ENCODE results near the gene PLXNC1.
A peak's percentile ranks its signal among the peaks of the same experiment; 100 is the strongest.

PLXNC1 gene

GRCh38 chr12:94180558-94181296 lies 32.4 kb downstream of the PLXNC1 start:
- peak in 1 of 2 donors; percentile 11 for DNase-seq (ENCODE audit: low read depth in 2 of 2)

- DNase-seq (ENCODE audit: low read depth in 2 of 2) = no peak
Observed at GRCh38 chr12:94182986-94183707, 34.8 kb downstream of the PLXNC1 start.

GRCh38 chr12:94183708-94184379 lies 35.5 kb downstream of the PLXNC1 start:
- DNase-seq (ENCODE audit: low read depth in 2 of 2) = no peak

- DNase-seq (ENCODE audit: low read depth in 2 of 2) = no peak
Observed at GRCh38 chr12:94184995-94185719, 36.8 kb downstream of the PLXNC1 start.

DNA sequence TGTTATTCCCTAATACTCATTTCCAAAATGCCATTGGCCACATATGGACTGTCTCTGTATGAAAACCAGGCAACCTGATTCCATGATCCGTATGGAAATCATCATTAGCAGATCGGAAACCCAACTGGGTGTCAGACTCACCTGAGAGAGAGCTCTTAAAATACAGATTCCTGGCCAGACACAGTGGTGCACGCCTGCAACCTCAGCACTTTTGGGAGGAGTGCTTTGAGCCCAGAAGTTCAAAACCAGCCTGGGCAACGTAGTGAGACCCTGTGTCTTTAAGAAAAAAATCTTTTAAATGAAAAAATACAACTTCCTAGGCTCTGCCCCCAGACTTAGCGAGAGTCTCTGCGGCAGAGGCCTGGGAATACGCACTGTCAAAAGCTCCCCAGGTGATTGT lies 37.4 kb downstream of the PLXNC1 start:
- DNase-seq (ENCODE audit: low read depth in 2 of 2) = no peak

DNA sequence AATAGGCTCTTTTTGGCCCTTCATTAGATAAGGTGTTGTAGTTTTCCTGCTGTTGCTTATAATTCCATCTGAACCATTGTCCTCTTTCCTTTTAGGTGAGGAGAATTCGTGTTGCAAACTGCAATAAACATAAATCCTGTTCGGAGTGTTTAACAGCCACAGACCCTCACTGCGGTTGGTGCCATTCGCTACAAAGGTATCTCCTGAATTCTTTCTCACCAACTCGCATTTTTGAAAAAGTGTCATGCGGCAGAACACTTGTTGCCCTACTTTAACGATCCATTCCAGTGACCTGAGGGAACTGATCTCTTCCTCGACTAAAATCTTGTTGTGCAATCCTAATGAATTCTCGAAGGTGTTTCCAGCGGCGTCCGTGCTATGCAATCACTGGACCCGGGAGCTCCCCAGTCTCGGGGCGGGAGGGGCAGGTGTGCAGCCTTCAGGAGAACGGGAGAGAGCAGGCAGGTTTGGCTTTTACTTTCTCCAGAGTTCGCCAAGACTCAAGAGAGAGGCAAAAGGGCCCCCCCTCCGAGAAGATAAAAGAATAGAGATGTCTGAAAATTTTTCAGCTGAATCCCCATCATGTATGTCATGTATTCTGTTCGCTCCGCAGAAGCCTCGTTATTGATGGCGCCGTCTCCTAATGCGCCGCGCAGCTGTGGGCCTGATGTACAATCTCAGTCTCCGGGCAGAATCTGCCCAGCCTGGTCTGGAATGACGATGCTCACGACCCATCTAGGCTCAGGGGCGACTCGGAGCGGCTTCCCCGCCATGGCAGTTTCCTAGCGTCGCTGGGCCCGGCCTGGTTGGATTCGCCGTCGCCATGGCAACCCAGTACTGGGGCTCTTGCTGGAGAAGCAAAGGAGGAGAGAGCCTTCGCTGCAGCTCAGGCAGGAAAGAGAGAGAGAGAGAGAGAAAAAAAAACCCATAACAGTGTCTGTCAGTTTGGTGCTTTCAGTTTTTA lies 38.2 kb downstream of the PLXNC1 start:
- no peak for DNase-seq (ENCODE audit: low read depth in 2 of 2)

GRCh38 chr12:94187361-94187760 lies 39.0 kb downstream of the PLXNC1 start:
- no peak for DNase-seq (ENCODE audit: low read depth in 2 of 2)

DNA sequence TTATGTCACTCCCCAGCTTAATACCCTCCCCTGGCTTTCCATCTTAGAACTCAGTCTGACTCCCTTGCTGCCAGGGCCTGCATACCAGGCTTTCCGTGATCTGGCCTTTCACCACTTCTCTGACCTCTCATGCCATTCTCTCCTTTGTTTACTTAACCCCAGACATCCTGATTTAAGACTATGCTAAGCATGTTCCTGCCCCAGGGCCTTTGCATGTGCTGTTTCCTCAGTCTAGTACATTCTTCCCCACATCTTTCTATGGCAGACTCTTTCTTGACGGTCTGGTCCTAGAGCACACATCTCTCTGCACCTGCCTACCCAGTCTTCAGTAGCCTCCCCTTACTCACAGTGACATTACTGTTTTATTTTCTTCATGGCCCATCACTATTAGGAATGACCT lies 42.2 kb downstream of the PLXNC1 start:
- DNase-seq (ENCODE audit: low read depth in 2 of 2) = no peak

- DNase-seq (ENCODE audit: low read depth in 2 of 2) = no peak
Observed at GRCh38 chr12:94191023-94191422, 42.6 kb downstream of the PLXNC1 start.

DNA sequence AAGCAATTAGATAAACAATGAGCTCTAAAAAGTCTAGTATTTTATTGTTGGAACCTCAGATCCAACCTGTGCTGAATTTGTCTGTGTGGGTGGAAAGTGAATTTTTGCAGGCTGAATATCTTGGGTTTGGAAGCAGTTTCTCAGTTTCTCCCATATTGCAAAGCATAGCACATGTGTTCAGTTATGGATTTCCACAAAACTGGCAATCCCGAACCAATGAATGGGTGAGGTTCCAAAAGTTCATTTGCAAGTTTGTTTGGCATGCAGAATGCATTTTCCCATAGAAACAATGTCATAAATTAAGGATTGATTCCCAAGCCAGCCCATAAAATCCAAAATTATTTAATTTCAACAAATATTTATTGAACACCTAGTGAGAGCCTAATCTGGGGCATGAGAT lies 43.4 kb downstream of the PLXNC1 start:
- DNase-seq (ENCODE audit: low read depth in 2 of 2) = no peak

DNA sequence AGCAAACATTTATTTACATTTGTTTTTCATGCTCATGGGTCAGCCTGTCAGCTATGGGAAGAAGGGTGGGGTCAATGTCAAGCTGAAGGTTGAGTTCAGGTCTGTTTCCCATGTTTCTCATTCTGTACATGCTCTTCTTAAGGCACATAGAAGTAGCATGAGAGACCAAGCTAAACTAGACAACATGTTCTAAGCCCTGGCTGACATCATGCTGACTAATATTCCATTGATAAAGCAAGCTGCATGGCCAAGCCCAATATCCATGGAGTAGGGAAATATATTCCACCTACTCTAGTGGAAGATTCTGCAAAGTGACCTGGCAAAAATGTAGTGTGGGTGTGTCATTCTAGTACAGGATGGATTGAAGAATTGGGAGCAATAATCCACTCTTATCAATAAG lies 44.1 kb downstream of the PLXNC1 start:
- no peak for DNase-seq (ENCODE audit: low read depth in 2 of 2)

DNA sequence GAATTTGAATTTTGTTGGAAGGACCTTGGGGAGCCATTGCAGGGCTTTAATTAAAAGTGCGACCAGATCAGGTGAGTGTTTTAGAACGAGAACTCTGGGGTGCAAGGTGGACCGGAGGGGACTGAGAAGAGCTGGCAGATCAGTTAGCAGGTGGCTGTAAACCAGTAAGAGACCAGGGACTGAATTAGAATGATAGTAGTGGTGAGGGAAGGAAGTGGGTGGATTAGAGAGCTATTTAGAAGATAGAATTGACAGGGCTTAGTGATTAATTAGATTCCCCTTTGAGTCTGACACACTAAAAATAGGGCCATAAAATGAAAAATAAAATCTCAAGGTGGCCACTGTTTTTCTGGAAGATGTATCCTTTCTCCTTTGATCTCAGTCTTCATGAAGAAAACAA lies 44.8 kb downstream of the PLXNC1 start:
- DNase-seq (ENCODE audit: low read depth in 2 of 2) = no peak

DNA sequence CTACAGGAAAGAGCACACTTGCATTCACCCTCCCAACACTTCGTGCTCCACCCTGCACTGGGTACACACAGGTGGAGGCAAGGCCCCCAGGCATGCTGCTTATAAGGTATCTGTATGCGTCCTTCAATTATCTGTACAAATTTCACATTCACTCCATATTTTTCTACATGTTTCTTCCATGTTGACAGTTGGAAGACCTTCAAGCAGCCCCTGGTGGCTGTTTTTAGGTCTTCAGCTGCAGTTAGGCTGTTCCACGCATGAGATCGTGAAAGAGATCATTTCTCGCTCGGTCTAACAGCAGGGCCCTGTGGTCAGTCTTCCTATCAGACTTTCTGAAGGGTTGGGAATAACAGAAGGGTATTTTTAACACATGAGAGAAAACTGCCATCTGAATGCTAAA lies 47.1 kb downstream of the PLXNC1 start:
- no peak for DNase-seq (ENCODE audit: low read depth in 2 of 2)

DNA sequence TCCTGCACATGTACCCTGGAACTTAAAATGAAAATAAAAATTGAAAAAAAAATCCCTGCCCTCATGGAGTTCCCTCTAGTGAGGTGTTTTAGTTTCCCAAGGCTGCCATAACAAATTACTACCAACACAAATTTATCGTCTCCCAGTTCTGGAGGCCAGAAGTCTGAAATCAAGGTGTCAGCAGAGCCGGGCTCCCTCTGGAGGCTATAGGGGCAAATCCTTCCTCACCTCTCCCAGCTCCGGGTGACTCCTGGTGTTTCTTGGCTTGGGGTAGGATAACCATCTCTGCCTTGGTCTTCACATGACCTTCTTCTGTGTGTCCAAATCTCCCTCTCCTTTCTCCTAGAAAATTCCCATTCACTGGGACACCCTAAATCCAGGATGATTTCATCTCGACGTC lies 50.1 kb downstream of the PLXNC1 start:
- DNase-seq (ENCODE audit: low read depth in 2 of 2) = no peak

DNA sequence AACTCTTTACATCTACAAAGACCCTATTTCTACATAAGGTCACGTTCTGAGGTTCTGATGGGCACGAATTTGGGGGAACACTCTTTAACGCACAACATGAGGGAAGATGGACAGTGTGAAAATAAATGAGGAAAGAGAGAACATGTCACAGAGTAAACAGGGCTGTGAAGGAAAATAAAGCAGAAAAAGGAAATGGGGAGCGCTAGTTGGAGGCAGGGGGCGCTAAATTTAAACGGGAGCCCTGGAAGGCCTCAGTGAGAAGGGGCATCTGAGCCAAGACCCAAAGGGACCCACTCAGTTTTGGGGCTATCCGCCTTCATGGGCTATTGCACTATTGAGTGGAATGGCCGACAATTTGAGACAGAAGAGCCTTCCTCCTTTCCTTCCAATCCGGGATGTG lies 50.5 kb downstream of the PLXNC1 start:
- no peak for DNase-seq (ENCODE audit: low read depth in 2 of 2)

DNA sequence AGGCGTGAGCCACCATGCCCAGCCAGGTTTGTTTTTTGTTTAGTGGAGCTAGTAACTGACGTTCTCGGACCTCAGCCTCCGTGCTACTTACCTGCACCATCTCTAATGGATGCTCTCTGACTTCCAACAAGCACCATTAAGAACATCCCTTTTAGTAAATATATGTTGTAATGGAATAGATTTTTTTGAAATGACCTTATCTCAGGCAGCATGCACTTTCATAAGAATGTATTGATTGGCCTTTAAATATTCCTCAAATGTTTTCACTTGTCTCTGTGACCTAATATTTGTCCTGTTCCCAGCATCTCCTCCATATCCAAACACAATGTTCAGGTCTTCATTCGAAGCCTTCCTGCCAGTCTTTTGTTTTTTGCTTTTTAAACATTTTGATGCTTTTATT lies 51.7 kb downstream of the PLXNC1 start:
- no peak for DNase-seq (ENCODE audit: low read depth in 2 of 2)

GRCh38 chr12:94200695-94201094 lies 52.3 kb downstream of the PLXNC1 start:
- no peak for DNase-seq (ENCODE audit: low read depth in 2 of 2)

GRCh38 chr12:94202245-94203180 lies 54.1 kb downstream of the PLXNC1 start:
- DNase-seq (ENCODE audit: low read depth in 2 of 2) = no peak

DNA sequence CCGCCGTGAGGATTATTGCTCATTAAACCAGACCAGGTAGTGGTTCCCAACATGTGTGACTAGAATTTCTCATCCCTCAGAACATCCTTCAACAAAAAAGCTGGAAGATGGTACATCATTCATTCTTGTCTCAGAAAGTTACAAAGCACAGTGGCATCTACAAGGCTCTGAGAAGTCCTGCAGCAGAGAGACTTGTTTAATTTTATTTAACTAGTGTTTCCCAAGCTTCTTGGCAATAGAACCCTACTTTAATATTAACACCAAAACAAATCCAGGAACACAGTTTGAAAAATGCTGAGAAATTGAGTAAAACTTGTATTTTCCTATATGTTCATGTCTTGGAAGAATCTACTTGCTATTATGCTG lies 54.8 kb downstream of the PLXNC1 start:
- DNase-seq (ENCODE audit: low read depth in 2 of 2) = no peak

- no peak for DNase-seq (ENCODE audit: low read depth in 2 of 2)
Observed at GRCh38 chr12:94203796-94204195, 55.4 kb downstream of the PLXNC1 start.
